Measurements from ENCODE around the gene TUBA1C. TPM values are rescaled to one million over a fixed set of nuclear protein-coding genes. Genes with fewer than 3 reads are reported as not detected.
A peak's percentile ranks its signal among the peaks of the same experiment; 100 is the strongest.

The TUBA1C gene
- total RNA-seq, 1 experiment from 2014 or later: 540 TPM

DNA sequence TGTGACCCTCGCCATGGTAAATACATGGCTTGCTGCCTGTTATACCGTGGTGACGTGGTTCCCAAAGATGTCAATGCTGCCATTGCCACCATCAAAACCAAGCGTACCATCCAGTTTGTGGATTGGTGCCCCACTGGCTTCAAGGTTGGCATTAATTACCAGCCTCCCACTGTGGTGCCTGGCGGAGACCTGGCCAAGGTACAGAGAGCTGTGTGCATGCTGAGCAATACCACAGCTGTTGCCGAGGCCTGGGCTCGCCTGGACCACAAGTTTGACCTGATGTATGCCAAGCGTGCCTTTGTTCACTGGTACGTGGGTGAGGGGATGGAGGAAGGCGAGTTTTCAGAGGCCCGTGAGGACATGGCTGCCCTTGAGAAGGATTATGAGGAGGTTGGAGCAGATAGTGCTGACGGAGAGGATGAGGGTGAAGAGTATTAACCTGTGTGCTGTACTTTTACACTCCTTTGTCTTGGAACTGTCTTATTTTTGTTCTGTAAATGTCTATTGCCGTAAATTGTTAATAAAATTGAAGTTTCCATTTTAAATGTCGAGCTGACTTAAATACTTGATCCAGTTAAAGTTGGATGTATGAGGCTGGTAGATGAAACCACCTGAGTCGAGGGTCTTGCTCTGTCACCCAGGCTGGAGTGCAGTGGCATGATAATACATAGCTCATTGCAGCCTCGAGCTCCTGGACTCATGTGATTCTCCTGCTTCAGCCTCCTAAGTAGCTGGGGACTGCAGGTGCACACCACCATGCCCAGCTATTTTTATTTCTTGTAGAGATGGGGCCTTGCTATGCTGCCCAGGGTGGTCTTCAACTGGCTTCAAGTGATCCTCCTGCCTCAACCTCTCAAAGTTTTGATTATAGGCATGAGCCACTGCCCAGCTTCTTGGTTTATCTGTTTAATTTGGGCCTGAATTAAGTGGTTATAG, 8.2 kb downstream of the TUBA1C start:
- Mint-ChIP-seq H3K4me1 (0 out of 2 replicates have a peak, but pooled peaks cover 3% of the 10 kb centered on the region), H3K27me3 (ENCODE audit: low read depth) (no peaks in the 10 kb centered on the region), H3K9me3 (no peaks in the 10 kb centered on the region), H3K4me3 (no peak overlapping the region), H3K36me3 (peaks cover 52% of the 10 kb centered on the region), H3K27ac (no peak overlapping the region)
- TF ChIP-seq, protein P1, sequence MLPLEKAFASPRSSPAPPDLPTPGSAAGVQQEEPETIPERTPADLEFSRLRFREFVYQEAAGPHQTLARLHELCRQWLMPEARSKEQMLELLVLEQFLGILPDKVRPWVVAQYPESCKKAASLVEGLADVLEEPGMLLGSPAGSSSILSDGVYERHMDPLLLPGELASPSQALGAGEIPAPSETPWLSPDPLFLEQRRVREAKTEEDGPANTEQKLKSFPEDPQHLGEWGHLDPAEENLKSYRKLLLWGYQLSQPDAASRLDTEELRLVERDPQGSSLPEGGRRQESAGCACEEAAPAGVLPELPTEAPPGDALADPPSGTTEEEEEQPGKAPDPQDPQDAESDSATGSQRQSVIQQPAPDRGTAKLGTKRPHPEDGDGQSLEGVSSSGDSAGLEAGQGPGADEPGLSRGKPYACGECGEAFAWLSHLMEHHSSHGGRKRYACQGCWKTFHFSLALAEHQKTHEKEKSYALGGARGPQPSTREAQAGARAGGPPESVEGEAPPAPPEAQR (CRISPR knock-in tag; IDR thresholded peaks at IDR 0.05): no peak
- TF ChIP-seq ZNF423 (CRISPR knock-in tag; IDR thresholded peaks at IDR 0.05) (no peak), SMAD4 (CRISPR knock-in tag; IDR thresholded peaks at IDR 0.05) (no peak), ZNF138 (CRISPR knock-in tag; conservative IDR thresholded peaks at IDR 0.05) (no peak), RELA (CRISPR knock-in tag; IDR thresholded peaks at IDR 0.05; ENCODE audit: borderline replicate concordance) (no peak), MXD4 (CRISPR knock-in tag; IDR thresholded peaks at IDR 0.05; ENCODE audit: borderline replicate concordance) (no peak), NR3C1 (CRISPR knock-in tag; conservative IDR thresholded peaks at IDR 0.05; ENCODE audit: low read depth) (no peak), ATF1 (CRISPR knock-in tag; IDR thresholded peaks at IDR 0.05) (no peak), HMGA2 (CRISPR knock-in tag; IDR thresholded peaks at IDR 0.05) (no peak), SMAD3 (CRISPR knock-in tag; IDR thresholded peaks at IDR 0.05; ENCODE audit: borderline replicate concordance) (no peak)
- TF ChIP-seq, protein P2, sequence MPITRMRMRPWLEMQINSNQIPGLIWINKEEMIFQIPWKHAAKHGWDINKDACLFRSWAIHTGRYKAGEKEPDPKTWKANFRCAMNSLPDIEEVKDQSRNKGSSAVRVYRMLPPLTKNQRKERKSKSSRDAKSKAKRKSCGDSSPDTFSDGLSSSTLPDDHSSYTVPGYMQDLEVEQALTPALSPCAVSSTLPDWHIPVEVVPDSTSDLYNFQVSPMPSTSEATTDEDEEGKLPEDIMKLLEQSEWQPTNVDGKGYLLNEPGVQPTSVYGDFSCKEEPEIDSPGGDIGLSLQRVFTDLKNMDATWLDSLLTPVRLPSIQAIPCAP (CRISPR knock-in tag; IDR thresholded peaks at IDR 0.05): no peak
- TF ChIP-seq, protein P3, sequence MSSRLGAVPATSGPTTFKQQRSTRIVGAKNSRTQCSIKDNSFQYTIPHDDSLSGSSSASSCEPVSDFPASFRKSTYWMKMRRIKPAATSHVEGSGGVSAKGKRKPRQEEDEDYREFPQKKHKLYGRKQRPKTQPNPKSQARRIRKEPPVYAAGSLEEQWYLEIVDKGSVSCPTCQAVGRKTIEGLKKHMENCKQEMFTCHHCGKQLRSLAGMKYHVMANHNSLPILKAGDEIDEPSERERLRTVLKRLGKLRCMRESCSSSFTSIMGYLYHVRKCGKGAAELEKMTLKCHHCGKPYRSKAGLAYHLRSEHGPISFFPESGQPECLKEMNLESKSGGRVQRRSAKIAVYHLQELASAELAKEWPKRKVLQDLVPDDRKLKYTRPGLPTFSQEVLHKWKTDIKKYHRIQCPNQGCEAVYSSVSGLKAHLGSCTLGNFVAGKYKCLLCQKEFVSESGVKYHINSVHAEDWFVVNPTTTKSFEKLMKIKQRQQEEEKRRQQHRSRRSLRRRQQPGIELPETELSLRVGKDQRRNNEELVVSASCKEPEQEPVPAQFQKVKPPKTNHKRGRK (CRISPR knock-in tag; IDR thresholded peaks at IDR 0.05; ENCODE audit: borderline replicate concordance): no peak
- TF ChIP-seq, protein P4, sequence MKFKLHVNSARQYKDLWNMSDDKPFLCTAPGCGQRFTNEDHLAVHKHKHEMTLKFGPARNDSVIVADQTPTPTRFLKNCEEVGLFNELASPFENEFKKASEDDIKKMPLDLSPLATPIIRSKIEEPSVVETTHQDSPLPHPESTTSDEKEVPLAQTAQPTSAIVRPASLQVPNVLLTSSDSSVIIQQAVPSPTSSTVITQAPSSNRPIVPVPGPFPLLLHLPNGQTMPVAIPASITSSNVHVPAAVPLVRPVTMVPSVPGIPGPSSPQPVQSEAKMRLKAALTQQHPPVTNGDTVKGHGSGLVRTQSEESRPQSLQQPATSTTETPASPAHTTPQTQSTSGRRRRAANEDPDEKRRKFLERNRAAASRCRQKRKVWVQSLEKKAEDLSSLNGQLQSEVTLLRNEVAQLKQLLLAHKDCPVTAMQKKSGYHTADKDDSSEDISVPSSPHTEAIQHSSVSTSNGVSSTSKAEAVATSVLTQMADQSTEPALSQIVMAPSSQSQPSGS (CRISPR knock-in tag; IDR thresholded peaks at IDR 0.05; ENCODE audit: borderline replicate concordance, low read depth): no peak
- TF ChIP-seq, protein P5, sequence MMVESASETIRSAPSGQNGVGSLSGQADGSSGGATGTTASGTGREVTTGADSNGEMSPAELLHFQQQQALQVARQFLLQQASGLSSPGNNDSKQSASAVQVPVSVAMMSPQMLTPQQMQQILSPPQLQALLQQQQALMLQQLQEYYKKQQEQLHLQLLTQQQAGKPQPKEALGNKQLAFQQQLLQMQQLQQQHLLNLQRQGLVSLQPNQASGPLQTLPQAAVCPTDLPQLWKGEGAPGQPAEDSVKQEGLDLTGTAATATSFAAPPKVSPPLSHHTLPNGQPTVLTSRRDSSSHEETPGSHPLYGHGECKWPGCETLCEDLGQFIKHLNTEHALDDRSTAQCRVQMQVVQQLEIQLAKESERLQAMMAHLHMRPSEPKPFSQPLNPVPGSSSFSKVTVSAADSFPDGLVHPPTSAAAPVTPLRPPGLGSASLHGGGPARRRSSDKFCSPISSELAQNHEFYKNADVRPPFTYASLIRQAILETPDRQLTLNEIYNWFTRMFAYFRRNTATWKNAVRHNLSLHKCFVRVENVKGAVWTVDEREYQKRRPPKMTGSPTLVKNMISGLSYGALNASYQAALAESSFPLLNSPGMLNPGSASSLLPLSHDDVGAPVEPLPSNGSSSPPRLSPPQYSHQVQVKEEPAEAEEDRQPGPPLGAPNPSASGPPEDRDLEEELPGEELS (CRISPR knock-in tag; IDR thresholded peaks at IDR 0.05): no peak
- DNase-seq (ENCODE audit: low spot score) (no peak), ATAC-seq (no peak)
- CTCF ChIA-PET: interaction anchor here (0.8 to 0.9 kb wide), 2 partner anchors 38 to 59 kb away, joined by 3 to 4 read pairs; no protein-coding TSS in a partner anchor
- POLR2A ChIA-PET: interaction anchor here (0.7 kb wide), 1 partner anchor 589 kb away, joined by 3 read pairs; no protein-coding TSS in a partner anchor

DNA sequence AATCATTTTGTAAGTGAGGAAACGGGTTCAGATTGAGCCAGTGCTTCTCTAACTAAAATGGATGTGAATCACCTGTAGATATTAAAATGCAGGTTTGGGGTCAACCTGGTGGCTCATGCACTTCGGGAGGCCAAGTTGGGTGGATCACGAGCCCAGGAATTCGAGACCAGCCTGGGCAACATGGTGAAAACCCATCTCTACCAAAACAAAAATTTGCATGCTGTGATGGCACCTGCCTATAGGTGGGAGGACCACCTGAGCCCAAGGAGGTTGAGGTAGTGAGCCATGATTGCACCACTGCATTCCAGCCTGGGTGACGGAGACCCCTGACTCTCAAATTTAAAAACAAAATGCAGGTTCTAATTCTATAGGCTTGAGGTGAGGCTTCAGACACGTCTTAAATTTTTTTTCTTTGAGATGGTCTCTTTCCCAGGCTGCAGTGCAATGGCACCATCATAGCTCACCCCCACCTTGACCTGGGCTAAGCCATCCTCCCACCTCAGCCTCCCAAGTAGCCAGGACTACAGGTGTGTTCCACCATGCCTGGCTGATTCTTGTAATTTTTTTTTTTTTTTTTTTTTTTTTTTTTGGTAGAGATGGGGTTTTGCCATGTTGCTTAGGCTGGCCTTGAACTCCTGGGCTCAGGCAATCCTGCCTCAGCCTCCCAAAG, 9.0 kb downstream of the TUBA1C start:
- Mint-ChIP-seq H3K27ac (no peak overlapping the region), H3K36me3 (peaks cover 48% of the 10 kb centered on the region), H3K9me3 (no peaks in the 10 kb centered on the region), H3K4me3 (no peak overlapping the region), H3K27me3 (ENCODE audit: low read depth) (no peaks in the 10 kb centered on the region), H3K4me1 (no peaks in the 10 kb centered on the region)
- CTCF ChIA-PET: interaction anchor here (0.8 to 2.0 kb wide), 3 partner anchors 16 to 58 kb away, joined by 3 to 5 read pairs (median 4); no protein-coding TSS in a partner anchor
- DNase-seq (ENCODE audit: low spot score) (no peak), ATAC-seq (peak; percentile 38)
- POLR2A ChIA-PET: interaction anchor here (0.7 to 1.0 kb wide), 2 partner anchors 23 to 590 kb away, joined by 3 read pairs; no protein-coding TSS in a partner anchor
- TF ChIP-seq TEAD1 (CRISPR knock-in tag; IDR thresholded peaks at IDR 0.05) (0 out of 2 replicates have a peak, but pooled peaks have one; percentile 15), PRRX2 (CRISPR knock-in tag; IDR thresholded peaks at IDR 0.05) (0 out of 2 replicates have a peak, but pooled peaks have one; percentile 21), ZNF671 (CRISPR knock-in tag; IDR thresholded peaks at IDR 0.05) (peak; percentile 45; the same call in 1 of the 2 replicates), ZNF416 (CRISPR knock-in tag; IDR thresholded peaks at IDR 0.05) (0 out of 2 replicates have a peak, but pooled peaks have one; percentile 5), MYBL2 (CRISPR knock-in tag; IDR thresholded peaks at IDR 0.05) (no peak)
- TF ChIP-seq, protein P6, sequence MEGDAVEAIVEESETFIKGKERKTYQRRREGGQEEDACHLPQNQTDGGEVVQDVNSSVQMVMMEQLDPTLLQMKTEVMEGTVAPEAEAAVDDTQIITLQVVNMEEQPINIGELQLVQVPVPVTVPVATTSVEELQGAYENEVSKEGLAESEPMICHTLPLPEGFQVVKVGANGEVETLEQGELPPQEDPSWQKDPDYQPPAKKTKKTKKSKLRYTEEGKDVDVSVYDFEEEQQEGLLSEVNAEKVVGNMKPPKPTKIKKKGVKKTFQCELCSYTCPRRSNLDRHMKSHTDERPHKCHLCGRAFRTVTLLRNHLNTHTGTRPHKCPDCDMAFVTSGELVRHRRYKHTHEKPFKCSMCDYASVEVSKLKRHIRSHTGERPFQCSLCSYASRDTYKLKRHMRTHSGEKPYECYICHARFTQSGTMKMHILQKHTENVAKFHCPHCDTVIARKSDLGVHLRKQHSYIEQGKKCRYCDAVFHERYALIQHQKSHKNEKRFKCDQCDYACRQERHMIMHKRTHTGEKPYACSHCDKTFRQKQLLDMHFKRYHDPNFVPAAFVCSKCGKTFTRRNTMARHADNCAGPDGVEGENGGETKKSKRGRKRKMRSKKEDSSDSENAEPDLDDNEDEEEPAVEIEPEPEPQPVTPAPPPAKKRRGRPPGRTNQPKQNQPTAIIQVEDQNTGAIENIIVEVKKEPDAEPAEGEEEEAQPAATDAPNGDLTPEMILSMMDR (IDR thresholded peaks at IDR 0.05): no peak
- TF ChIP-seq, protein P7, sequence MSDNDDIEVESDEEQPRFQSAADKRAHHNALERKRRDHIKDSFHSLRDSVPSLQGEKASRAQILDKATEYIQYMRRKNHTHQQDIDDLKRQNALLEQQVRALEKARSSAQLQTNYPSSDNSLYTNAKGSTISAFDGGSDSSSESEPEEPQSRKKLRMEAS (CRISPR knock-in tag; IDR thresholded peaks at IDR 0.05): no peak
- TF ChIP-seq, protein P2 (CRISPR knock-in tag; IDR thresholded peaks at IDR 0.05): no peak

All from WTC11 (cell line).